Breast epithelium (tissue), 4 donors: ENCODE data around the gene DNAH8. TPM values are rescaled to one million over a fixed set of nuclear protein-coding genes. Genes with fewer than 3 reads are reported as not detected.
A peak's percentile ranks its signal among the peaks of the same experiment; 100 is the strongest.

Source experiments
- DNase-seq, 2 donors: peaks; one replicate each; pipeline ENCODE4 v3.0.0-alpha.2; 2019; ENCODE audit warnings: low spot score in 2 of 2
- H3K27ac ChIP-seq, 2 donors: fragments of 200-600 bp; sonication (generic) in 1 of 2; one replicate each; pipeline ENCODE4 v1.5.1; 2016 to 2019; ENCODE audit warnings: mild to moderate bottlenecking in 1 of 2
- H3K27me3 ChIP-seq, 2 donors: fragments of 200-600 bp; sonication (generic) in 1 of 2; one replicate each; pipeline versions ENCODE4 v1.5.1 to v1.6.0; 2017 to 2019; ENCODE audit warnings: control low read depth in 1 of 2, mild to moderate bottlenecking in 1 of 2
- H3K36me3 ChIP-seq: fragments of 200-600 bp; one replicate; pipeline ENCODE4 v1.5.1; 2019
- H3K4me1 ChIP-seq, 2 donors: fragments of 200-600 bp; sonication (generic); one replicate each; pipeline ENCODE4 v1.5.1; 2016 to 2019; ENCODE audit warnings: control low read depth in 1 of 2
- H3K4me3 ChIP-seq, 3 donors: fragments of 200-600 bp; sonication (generic); 1 replicate in 2 of 3; 2 replicates in 1 of 3; pipeline ENCODE4 v1.5.1; 2016 to 2019; ENCODE audit warnings: mild to moderate bottlenecking in 3 of 3, moderate library complexity in 2 of 3
- H3K9me3 ChIP-seq, 2 donors: fragments of 200-600 bp; sonication (generic) in 1 of 2; one replicate each; pipeline ENCODE4 v1.5.1; 2016 to 2019; ENCODE audit warnings: control low read depth in 1 of 2
- POLR2A ChIP-seq: fragments of 450-650 bp; IDR thresholded peaks from one replicate; pipeline ENCODE4 v1.6.1; 2016; ENCODE audit warnings: antibody characterized with exemption, mild to moderate bottlenecking, moderate library complexity
- POLR2AphosphoS5 ChIP-seq, 3 donors: sonication (generic); formaldehyde crosslinking; IDR thresholded peaks; one replicate each; pipeline ENCODE4 v1.6.1; 2017; ENCODE audit warnings: antibody characterized with exemption in 3 of 3
- intact Hi-C: fragments of 100-400 bp; cut with DNase I; formaldehyde crosslinking; loops from one replicate; pipeline ENCODE4 v1.15.1; 2023; ENCODE audit warnings: low total_unique reads
- total RNA-seq, 3 donors: library from RNA; depleted of rRNA; stranded (reverse); fragments of >200 nt; gene quantifications; one replicate each; pipeline ENCODE4 v1.1.0, GENCODE V29; 2016
- TF ChIP-seq, protein P1 (sequence below), 3 donors: fragments of 450-650 bp; IDR thresholded peaks; one replicate each; pipeline ENCODE4 v1.5.1; 2016 to 2017; ENCODE audit warnings: antibody characterized with exemption in 3 of 3, mild to moderate bottlenecking in 3 of 3, moderate library complexity in 3 of 3

DNAH8 gene
- total RNA-seq, 3 donors from 2014 or later: under 0.01 TPM; not detected in 1

GRCh38 chr6:38701551-38701950 lies 13.6 kb upstream of the DNAH8 start:
- Histone ChIP-seq H3K27me3 (no peaks in the 10 kb centered on the region), H3K27ac (no peak overlapping the region), H3K9me3 (peaks cover 5 to 12% of the 10 kb centered on the region in 2 donors), H3K36me3 (no peaks in the 10 kb centered on the region), H3K4me3 (no peak overlapping the region), H3K4me1 (no peaks in the 10 kb centered on the region)
- TF ChIP-seq, protein P1, sequence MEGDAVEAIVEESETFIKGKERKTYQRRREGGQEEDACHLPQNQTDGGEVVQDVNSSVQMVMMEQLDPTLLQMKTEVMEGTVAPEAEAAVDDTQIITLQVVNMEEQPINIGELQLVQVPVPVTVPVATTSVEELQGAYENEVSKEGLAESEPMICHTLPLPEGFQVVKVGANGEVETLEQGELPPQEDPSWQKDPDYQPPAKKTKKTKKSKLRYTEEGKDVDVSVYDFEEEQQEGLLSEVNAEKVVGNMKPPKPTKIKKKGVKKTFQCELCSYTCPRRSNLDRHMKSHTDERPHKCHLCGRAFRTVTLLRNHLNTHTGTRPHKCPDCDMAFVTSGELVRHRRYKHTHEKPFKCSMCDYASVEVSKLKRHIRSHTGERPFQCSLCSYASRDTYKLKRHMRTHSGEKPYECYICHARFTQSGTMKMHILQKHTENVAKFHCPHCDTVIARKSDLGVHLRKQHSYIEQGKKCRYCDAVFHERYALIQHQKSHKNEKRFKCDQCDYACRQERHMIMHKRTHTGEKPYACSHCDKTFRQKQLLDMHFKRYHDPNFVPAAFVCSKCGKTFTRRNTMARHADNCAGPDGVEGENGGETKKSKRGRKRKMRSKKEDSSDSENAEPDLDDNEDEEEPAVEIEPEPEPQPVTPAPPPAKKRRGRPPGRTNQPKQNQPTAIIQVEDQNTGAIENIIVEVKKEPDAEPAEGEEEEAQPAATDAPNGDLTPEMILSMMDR (IDR thresholded peaks at IDR 0.05): no peak
- TF ChIP-seq POLR2AphosphoS5 (IDR thresholded peaks at IDR 0.05) (no peak), POLR2A (no peak)
- no peak for DNase-seq
- intact Hi-C loops: no loop called here

DNA sequence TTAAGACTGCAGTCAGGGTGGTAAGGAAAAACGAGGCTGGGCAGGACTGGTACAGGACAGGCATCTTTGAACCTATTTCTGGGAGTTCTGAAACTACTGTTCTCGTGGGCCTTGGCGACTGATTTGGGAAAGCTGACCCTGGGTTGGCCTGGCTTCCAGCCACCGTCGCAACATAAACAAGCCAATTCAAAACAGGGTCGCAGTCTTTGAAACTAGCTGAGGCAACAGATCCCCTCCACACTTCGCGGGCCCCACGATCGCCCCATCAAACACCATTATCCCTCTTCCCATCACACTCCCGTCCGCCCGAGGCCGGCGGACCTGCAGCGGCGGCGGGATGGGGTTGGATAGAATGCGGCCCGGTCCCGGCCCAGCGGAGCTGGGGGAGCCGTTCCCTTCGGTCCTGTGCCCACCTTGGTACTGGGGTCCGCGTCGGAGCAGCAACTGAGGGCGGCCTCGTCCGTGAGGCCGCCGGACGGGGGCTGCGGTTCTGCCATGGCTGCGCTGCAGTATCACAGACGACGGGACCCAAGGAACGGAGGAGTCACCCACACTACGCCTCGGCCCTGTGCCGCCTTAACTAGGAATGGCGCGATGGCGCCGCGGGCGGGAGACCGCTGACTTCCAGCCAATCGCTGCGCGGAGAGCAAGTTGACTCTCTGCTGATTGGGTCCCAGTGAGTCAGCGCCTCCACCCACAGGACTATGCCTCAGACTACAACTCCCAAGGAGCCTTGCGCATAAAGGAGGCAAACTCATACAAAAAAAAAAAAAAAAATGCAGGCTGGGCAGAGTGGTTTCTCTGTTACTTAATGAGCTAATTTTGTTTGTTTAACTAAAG lies 12.3 kb upstream of the DNAH8 start, which contains the start of gene GLO1:
GLO1 (minus strand) TSS at position 588 of the 840 bp plus-strand sequence; CDS start at position 497, 91 bp downstream.
- DNase-seq: peak; percentile 97 to 99
- no peaks in the 10 kb centered on the region for H3K4me1 ChIP-seq
- TF ChIP-seq, protein P1 (IDR thresholded peaks at IDR 0.05): no peak
- TF ChIP-seq POLR2A (peak; percentile 75), POLR2AphosphoS5 (IDR thresholded peaks at IDR 0.05) (peak; percentile 89 to 97 (median 90))
- intact Hi-C loops: no loop called here
- H3K36me3 ChIP-seq: no peaks in the 10 kb centered on the region
- H3K27ac ChIP-seq: peak within 1 kb of the TSS; percentile 91 to 97
- H3K9me3 ChIP-seq: peaks cover 5 to 12% of the 10 kb centered on the region in 2 donors
- peak within 1 kb of the TSS; percentile 55 to 95 (median 64) for H3K4me3 ChIP-seq
- no peaks in the 10 kb centered on the region for H3K27me3 ChIP-seq

GRCh38 chr6:38703949-38704590 lies 11.0 kb upstream of the DNAH8 start:
- H3K4me3 ChIP-seq: no peak overlapping the region
- H3K4me1 ChIP-seq: no peaks in the 10 kb centered on the region
- TF ChIP-seq, protein P1 (IDR thresholded peaks at IDR 0.05): no peak
- no peak for TF ChIP-seq POLR2AphosphoS5 (IDR thresholded peaks at IDR 0.05)
- no peak for TF ChIP-seq POLR2A
- intact Hi-C loops: no loop called here
- H3K27me3 ChIP-seq: no peaks in the 10 kb centered on the region
- H3K27ac ChIP-seq: no peak overlapping the region
- no peaks in the 10 kb centered on the region for H3K36me3 ChIP-seq
- peaks cover 5 to 12% of the 10 kb centered on the region in 2 donors for H3K9me3 ChIP-seq
- no peak for DNase-seq

- Histone ChIP-seq H3K27ac (no peak overlapping the region), H3K9me3 (peaks cover 0 to 2% of the 10 kb centered on the region in 2 donors), H3K27me3 (no peaks in the 10 kb centered on the region), H3K4me1 (no peaks in the 10 kb centered on the region), H3K4me3 (no peak overlapping the region), H3K36me3 (no peaks in the 10 kb centered on the region)
- intact Hi-C loops: no loop called here
- TF ChIP-seq POLR2A: no peak
- TF ChIP-seq, protein P1 (IDR thresholded peaks at IDR 0.05): no peak
- no peak for TF ChIP-seq POLR2AphosphoS5 (IDR thresholded peaks at IDR 0.05)
- no peak for DNase-seq
These were observed 9.2 kb upstream of the DNAH8 start for GRCh38 chr6:38705924-38706323.

DNA sequence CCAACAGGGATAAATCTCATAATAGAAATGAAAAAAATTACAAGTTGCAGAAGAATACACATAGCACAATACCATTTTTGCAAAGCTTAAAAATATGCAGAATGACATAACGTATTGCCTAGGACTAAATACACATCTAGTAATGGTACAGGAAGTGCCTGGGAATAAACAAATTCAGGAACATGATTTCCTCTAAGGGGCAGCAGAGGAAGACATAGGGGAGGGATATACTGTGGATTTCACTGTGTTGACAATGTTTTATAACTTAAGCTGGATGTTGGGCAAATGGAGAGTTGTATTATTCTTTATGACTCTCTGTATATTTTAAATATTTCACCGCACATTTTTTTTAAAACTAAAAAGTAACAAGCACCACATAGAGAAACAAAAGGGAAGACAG lies 6.6 kb upstream of the DNAH8 start:
- Histone ChIP-seq H3K27ac (no peak overlapping the region), H3K4me1 (no peaks in the 10 kb centered on the region), H3K27me3 (no peaks in the 10 kb centered on the region), H3K36me3 (no peaks in the 10 kb centered on the region), H3K9me3 (no peaks in the 10 kb centered on the region), H3K4me3 (no peak overlapping the region)
- no peak for DNase-seq
- TF ChIP-seq POLR2A (no peak), POLR2AphosphoS5 (IDR thresholded peaks at IDR 0.05) (no peak)
- TF ChIP-seq, protein P1 (IDR thresholded peaks at IDR 0.05): no peak
- intact Hi-C loops: no loop called here
